ENCODE data around the gene PARD3B. TPM values are rescaled to one million over a fixed set of nuclear protein-coding genes. Genes with fewer than 3 reads are reported as not detected.

PARD3B gene
- total RNA-seq, 4 donors from 2014 or later, result 6.5 to 17.3 (median 12.7) TPM

DNA sequence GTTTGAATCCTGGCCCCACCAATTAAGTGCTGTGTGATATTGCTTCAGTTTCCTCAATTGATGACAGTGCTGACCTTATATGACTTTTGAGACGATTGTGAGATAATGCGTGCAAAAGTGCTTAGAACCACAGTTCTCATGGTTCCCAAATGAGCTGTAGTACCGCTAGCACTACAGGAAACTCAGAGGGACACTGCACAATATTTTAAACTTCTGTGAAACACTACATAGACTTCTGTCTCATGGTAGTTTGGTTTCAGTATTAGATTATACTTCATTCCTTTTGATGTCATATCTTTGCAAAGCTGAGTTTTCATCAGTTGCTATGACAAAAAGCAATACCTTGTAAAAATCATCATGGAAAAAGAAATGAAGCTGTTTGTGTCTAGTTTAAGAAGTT, 368.0 kb downstream of the PARD3B start:
- 86 to 92% methylated on average over 3 of the region's 3 CpGs for WGBS, 2 donors
- H3K4me3 ChIP-seq (ENCODE audit: low read depth, poor library complexity, severe bottlenecking), result no peak overlapping the region
- no peak for DNase-seq (ENCODE audit: low spot score in 2 of 2)
- intact Hi-C loops (cut with DNase I; ENCODE audit: low total_unique reads), result no loop called here
- no peak for TF ChIP-seq POLR2A (IDR thresholded peaks at IDR 0.05)
- no peak for TF ChIP-seq CTCF (IDR thresholded peaks at IDR 0.05)

DNA sequence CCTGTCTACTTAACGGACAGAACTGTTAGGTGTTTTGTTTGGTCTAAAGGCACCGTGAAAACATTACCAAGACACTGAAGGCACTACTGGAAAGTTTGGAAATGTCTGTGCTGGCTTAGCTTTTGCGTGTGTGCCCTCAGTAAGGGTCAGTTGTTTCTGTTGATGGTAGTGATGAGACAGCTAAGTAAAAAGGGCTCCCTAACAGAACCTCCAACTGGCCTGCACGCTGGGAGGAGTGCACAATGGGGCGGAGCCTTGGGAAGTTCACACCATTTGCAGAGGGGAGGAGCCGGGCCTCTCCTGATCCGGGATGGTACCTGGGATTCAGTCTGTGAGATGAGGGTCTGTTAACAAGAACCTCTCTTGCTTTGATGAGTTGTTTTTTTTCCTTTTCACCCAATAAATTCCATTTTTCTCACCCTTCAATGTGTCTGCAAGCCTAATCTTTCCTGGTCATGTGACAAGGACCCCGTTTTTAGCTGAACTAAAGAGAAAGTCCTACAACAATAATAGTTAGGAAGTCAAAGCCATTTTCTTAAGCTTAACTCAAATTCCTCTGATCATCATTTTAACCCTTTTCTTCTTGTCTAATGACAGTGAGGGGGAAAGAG, 368.7 kb downstream of the PARD3B start:
- WGBS, 2 donors, result 94 to 96% methylated on average over 8 of the region's 8 CpGs
- DNase-seq (ENCODE audit: low spot score in 2 of 2), result no peak
- intact Hi-C loops (cut with DNase I; ENCODE audit: low total_unique reads), result no loop called here
- TF ChIP-seq POLR2A (IDR thresholded peaks at IDR 0.05), result no peak
- TF ChIP-seq CTCF (IDR thresholded peaks at IDR 0.05), result no peak
- no peak overlapping the region for H3K4me3 ChIP-seq (ENCODE audit: low read depth, poor library complexity, severe bottlenecking)

DNA sequence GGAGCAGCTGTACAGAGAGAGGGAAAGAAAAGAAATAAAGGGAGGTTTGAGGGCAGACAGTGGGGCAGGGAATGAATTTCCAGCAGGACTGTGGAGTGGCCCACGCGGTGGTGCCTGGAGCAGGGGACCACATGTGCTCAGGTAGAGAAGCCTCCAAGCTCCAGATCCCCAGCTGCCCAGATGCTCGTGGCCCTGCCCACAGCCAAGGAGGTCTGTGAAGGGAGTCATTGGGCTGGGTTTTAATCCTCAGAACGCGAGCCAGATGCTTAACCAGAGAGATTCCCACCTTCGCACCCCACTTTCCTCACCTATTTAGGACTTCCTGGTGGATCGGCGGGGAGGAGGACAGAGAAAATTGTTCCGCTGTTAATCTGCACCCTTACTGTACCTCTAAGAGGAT, 369.4 kb downstream of the PARD3B start:
- intact Hi-C loops (cut with DNase I; ENCODE audit: low total_unique reads), result no loop called here

GRCh38 chr2:204917089-204917701, 371.9 kb downstream of the PARD3B start:
- no peak overlapping the region for H3K4me3 ChIP-seq (ENCODE audit: low read depth, poor library complexity, severe bottlenecking)
- DNase-seq (ENCODE audit: low spot score in 2 of 2), result no peak
- 92 to 93% methylated on average over 2 of the region's 2 CpGs for WGBS, 2 donors
- TF ChIP-seq CTCF (IDR thresholded peaks at IDR 0.05), result no peak
- TF ChIP-seq POLR2A (IDR thresholded peaks at IDR 0.05), result no peak
- intact Hi-C loops (cut with DNase I; ENCODE audit: low total_unique reads), result no loop called here

More for the DNA sequence above, 369.4 kb downstream of the PARD3B start:
- H3K4me3 ChIP-seq (ENCODE audit: low read depth, poor library complexity, severe bottlenecking), result no peak overlapping the region
- no peak for TF ChIP-seq CTCF (IDR thresholded peaks at IDR 0.05)
- TF ChIP-seq POLR2A (IDR thresholded peaks at IDR 0.05), result no peak
- no peak for DNase-seq (ENCODE audit: low spot score in 2 of 2)
- 86 to 91% methylated on average over 9 of the region's 9 CpGs for WGBS, 2 donors

DNA sequence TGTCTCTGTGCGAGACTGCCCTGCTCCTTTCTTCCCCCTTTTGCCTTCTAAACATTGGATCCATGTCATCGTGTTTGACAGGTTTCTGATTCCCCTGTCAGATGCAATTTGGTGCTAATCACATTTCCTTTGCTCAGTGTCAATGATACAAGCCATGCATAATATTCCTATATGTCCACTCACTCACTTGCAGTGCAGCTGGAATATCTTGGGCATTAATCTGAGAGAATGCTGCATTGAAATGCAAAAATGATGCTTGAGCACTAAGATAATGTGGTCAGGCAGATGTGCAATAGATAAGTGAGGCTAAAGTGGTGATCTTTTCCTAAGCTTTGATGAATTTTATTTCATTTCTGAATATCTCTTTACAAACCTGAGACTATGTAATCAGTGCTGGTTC, 375.5 kb downstream of the PARD3B start:
- TF ChIP-seq CTCF (IDR thresholded peaks at IDR 0.05) (no peak), POLR2A (IDR thresholded peaks at IDR 0.05) (no peak)
- intact Hi-C loops (cut with DNase I; ENCODE audit: low total_unique reads), result no loop called here
- DNase-seq (ENCODE audit: low spot score in 2 of 2), result no peak
- no peak overlapping the region for H3K4me3 ChIP-seq (ENCODE audit: low read depth, poor library complexity, severe bottlenecking)
- 92 to 94% methylated on average over 2 of the region's 2 CpGs for WGBS, 2 donors

DNA sequence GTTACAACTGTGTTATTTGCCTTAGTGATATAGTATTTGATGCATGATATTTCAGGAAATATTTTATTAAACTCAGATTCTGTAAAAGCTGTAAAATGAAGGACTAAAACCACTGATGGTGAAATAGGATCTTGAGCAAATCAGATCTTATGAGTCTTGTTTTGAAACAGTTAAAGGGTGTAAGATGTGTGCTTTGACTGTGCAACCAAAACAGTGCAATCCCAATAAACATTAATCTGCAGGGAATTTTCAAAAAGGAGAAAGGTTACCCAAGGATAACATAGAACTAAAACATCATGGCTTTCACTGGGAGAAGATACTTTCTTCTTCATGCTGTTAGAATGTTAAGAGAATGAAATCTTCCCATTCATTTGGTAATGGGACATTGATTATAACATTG, 378.7 kb downstream of the PARD3B start:
- no peak for TF ChIP-seq CTCF (IDR thresholded peaks at IDR 0.05)
- TF ChIP-seq POLR2A (IDR thresholded peaks at IDR 0.05), result no peak
- intact Hi-C loops (cut with DNase I; ENCODE audit: low total_unique reads), result no loop called here
- no peak for DNase-seq (ENCODE audit: low spot score in 2 of 2)
- H3K4me3 ChIP-seq (ENCODE audit: low read depth, poor library complexity, severe bottlenecking), result no peak overlapping the region

All from lower leg skin (tissue), 4 donors.